GM18520 (cell line): ENCODE results near the gene LATS1.
"Not testable (repeated sequence)": the region's sequence is repeated elsewhere in the genome, so short reads cannot be mapped to it uniquely, and the experiment has no call there.

Experiments
- ATAC-seq: cut with Tn5 transposase; IDR thresholded peaks from one replicate; pipeline ENCODE4 v1.9.1; 2021; ENCODE audit not compliant: unreplicated experiment

Gene LATS1

GRCh38 chr6:149717588-149718458 lies at the start of gene LATS1:
Gene LATS1, minus strand, starts transcription at chr6:149718101. Its CDS starts 15,975 bp downstream, at chr6:149702126.
- ATAC-seq = peak; percentile 57

DNA sequence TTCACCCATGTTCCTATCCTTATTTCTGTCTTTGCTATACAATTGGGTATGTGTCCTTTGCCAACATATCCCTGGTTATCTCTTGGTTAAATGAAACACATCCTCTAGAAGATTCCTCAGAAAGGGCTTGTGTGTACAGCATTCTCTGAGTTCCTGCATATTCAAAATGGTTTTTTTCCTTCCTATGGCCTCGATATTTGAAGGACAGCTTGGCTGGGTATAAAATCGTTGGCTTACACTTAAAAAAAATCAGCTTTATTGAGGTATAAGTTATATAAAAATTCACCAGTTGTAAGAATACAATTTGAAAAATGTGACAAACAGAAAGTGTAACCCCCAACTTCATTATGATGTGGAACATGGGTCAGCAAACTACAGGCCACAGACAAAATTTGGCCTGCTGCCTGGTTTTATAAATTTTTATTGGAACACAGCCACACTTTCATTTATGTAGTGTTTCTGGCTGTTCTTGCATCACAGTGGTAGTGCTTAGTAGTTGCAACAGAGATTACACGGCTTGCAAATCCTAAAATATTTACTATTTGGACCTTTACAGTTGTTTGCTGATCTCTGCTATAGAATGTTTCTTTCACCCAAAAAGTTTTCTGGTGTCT lies 48.4 kb upstream of the LATS1 start:
- ATAC-seq = no peak

- no peak for ATAC-seq
Observed at GRCh38 chr6:149763866-149764265, 46.0 kb upstream of the LATS1 start.

- peak; percentile 95 for ATAC-seq
Observed at GRCh38 chr6:149761438-149761837, 43.5 kb upstream of the LATS1 start.

DNA sequence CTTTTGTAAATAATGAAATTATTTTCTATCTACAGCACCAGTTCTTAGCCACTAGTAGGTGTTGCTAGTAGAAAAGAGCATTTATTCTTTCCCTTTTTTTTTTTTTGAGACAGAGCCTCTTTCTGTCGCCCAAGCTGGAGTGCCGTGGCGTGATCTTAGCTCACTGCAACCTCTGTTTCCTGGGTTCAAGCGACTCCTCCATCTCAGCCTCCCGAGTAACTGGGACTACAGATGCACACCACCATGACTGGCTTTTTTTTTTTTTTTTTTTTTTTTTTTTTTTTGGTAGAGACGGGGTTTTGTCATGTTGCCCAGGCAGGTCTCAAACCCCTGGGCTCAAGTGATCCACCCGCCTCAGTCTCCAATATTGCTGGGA lies 38.3 kb upstream of the LATS1 start:
- ATAC-seq = no peak

DNA sequence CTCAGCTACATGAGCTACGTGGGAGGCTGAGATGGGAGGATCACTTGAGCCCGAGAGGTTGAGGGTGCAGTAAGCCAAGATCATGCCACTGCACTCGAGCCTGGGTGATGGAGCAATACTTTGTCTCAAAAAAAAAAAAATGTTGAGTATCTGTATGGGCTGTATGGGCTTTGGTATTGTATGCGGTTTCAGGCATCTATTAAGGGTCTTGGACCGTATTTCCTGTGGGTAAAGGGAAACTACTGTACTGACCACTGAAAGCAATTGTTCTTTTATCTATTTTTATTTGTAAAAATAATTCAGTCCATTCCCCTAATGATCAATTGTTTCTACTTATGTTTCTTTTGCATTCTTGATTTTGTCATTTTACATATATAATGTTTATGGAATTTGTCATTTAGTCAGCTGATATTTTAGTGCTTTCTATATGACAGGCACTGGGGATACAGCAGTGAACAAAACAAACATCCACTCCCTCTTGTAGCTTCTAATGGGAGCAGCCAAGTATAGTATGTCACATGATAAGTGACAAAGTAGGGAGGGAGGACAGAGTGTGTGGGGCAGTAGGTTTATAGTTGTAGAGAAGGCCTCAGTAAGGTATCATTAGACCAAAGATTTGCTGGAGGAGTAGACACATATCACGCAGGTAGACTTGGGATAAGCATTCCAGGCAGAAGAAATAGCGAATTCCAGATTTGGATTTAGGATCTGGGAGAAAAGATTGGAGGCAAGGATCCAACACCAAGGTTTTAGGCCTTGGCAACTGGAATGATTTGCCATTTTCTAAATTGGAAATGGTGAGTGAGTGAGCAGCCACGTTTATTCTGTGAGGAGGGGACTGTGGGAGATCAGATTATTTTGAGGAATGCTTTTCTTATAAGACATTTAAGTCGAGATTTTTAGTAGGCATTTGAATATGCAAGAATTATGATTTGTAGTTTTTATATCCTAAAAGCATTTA lies 37.7 kb upstream of the LATS1 start:
- no peak for ATAC-seq

- ATAC-seq = no peak
Observed at GRCh38 chr6:149754548-149754947, 36.6 kb upstream of the LATS1 start.

- not testable (repeated sequence) for ATAC-seq
Observed at GRCh38 chr6:149753374-149753637, 35.4 kb upstream of the LATS1 start.

DNA sequence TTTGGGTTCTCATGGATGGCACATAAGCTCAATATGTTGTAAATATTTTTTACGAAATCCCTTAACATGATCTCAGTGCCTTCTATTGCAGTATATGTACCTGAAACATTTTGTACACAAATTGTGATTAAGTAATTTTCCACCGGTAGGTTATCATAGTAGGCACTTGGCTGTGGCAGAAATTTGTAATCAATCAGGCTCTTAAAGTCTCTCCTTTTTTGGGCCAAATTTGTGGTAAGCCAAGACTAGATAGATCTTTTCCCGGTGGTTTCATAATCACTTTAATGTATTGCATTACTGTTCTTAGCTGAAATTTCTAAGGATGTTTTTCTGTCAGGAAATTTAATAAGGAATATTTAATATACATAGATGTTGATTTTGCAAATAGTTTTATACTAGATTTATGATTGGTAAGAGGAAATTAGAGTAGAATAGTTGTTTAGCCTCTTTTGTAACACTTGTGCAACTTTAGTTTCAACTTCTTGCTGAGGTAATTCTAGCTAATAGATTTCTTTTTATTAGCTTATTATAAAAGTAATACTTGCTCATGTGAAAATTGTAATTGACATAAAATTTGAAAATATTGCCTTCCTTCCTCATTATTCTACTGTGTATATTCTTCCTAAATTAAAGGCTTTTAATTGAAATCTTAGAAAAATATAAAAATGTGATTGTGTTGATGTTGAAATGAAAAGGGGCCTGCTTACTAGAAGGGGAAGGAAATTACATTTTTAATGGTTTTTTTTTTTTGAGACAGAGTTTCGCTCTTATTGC lies 34.9 kb upstream of the LATS1 start:
- ATAC-seq = no peak

GRCh38 chr6:149751920-149752319 lies 34.0 kb upstream of the LATS1 start:
- ATAC-seq = not testable (repeated sequence)

DNA sequence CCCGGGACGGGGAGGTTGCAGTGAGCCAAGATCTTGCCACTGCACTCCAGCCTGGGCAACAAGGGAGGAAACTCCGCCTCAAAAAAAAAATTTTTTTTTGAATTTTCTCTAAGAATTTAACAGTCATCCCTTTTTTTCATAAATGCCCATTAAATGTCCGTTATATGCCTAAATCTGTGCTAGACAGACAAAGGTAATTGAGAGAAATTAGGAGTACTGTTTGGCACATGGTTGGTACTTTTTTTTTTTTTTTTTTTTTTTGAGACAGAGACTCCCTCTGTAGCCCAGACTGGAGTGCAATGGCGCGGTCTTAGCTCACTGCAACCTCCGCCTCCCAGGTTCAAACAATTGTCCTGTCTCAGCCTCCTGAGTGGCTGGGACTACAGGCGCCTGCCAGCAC lies 33.3 kb upstream of the LATS1 start:
- no peak for ATAC-seq

- ATAC-seq = peak; percentile 17
Observed at GRCh38 chr6:149750136-149750609, 32.3 kb upstream of the LATS1 start.

- peak; percentile 91 for ATAC-seq
Observed at GRCh38 chr6:149749594-149750135, 31.8 kb upstream of the LATS1 start, which contains the start of gene PCMT1. Gene PCMT1, plus strand, starts transcription at chr6:149749741. Its CDS starts 161 bp downstream, at chr6:149749902.

DNA sequence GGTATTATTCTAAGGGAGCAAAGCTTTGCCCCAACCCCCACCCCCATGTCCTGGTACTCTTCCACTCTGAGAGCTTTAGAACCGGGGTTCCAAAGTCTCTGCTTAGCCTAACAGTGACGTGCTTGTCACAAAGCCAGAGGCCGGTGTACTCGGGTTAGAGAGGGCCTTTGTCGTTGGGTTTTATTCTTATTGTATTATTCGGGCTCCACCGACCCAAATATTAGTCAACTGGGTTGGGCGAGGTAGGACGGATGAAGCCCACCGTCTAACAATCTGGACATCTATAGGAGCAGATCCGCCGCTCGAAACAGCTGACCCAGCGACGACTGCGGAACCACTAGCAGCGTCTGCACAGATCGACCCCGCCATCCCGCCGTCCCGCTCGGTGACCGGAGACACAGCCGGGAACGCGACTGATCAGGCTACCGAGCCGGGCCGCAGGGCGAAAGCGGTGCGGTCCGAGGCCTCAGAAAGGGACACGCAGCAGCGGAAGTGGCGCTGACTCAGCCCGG lies 31.2 kb upstream of the LATS1 start:
- not testable (repeated sequence) for ATAC-seq

DNA sequence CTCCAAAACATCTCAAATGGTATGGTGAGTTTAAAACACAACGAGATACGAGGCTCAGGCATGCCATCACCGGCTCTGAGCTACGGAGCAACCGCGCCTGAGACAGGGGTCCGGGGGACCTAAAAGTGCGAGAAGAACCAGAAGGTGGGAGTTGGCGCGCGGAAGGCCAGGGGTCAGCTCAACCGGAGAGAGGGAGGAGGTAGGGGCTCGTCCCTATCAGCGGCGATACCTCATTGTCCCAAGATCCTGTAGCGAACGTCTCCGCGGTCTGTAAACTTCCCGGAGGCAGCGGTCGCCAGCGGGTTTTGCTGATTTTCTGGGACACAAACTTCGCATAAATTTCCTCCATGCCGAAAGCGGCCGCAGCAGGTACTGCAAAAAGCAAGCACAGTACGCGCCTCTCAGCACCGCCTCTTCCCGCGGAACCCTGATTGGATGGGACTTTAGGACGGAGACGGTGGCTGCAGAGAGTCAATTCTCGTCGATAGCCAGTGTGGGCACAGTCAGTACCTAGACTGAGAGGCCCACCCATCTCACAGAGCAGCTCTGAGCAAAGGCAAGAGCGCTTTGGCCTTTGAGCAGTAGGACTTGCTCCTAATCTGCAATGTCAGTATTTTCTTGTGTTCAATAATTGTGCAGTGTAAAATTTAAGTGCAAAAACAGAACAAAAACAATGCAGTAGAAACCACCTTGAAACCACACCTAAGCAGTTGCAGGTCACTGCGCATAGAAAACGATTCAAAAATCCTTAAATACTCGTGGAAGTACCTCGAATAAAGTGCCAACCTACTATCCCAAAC lies 28.4 kb upstream of the LATS1 start, which contains the start of gene NUP43:
TSS of gene NUP43 (minus strand) at position 383 of the 800 bp plus-strand sequence. CDS start at position 349, 34 bp downstream.
- peak; percentile 51 for ATAC-seq

DNA sequence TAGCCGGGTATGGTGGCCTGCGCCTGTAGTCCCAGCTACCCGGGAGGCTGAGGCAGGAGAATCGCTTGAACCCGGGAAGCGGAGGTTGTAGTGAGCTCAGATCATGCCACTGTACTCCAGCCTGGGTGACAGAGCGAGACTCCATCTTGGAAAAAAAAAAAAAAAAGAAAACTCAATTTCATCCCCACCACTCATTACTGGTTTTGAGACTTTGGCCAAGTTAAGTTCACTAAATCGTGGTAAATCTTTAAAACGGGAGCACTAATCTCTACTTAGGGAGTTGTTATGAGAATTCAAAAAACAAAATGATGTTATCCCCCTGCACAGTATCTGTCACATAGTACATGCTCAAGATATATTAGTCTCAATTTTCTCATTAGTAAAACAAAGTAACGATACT lies 27.4 kb upstream of the LATS1 start:
- not testable (repeated sequence) for ATAC-seq

DNA sequence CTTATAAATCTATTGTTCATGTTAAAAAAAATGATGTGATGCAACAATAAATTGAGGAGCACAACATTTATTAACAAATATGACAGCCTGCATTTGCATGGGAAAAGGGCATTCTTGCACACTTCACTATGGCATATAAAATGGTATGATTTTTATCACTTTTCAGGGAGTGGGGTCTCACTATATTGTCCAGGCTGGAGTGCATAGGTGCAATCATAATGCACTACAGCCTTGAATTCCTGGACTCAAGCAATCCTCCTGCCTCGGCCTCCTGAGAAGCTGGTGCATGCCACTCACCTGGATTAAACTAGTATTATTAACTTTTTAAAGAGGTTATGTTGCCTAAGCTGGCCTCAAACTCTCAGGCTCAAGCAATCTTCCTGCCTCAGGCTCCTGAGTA lies 17.0 kb upstream of the LATS1 start:
- ATAC-seq = no peak

- ATAC-seq = no peak
Observed at GRCh38 chr6:149733089-149733720, 15.3 kb upstream of the LATS1 start.

DNA sequence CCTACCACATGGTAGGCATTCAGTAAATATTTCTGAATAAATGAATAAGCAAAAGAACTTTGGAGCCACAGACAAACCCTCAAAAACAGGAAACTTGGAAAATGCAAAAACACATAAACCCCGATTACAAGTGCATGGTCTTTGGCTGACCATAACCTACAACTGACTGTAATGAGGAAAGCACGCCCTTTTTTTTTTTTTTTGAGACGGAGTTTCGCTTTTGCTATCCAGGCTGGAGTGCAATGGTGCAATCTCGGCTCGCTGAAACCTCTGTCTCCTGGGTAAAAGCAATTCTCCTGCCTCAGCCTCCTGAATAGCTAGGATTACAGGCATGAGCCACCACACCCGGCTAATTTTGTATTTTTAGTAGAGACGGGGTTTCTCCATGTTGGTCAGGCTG lies 11.9 kb upstream of the LATS1 start:
- no peak for ATAC-seq
